ENCODE measurements around the gene KAT14.

- no peak for TF ChIP-seq POLR2A (IDR thresholded peaks at IDR 0.05)
- TF ChIP-seq, protein P1, sequence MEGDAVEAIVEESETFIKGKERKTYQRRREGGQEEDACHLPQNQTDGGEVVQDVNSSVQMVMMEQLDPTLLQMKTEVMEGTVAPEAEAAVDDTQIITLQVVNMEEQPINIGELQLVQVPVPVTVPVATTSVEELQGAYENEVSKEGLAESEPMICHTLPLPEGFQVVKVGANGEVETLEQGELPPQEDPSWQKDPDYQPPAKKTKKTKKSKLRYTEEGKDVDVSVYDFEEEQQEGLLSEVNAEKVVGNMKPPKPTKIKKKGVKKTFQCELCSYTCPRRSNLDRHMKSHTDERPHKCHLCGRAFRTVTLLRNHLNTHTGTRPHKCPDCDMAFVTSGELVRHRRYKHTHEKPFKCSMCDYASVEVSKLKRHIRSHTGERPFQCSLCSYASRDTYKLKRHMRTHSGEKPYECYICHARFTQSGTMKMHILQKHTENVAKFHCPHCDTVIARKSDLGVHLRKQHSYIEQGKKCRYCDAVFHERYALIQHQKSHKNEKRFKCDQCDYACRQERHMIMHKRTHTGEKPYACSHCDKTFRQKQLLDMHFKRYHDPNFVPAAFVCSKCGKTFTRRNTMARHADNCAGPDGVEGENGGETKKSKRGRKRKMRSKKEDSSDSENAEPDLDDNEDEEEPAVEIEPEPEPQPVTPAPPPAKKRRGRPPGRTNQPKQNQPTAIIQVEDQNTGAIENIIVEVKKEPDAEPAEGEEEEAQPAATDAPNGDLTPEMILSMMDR (IDR thresholded peaks at IDR 0.05) = no peak
- no peak for TF ChIP-seq POLR2AphosphoS5 (IDR thresholded peaks at IDR 0.05)
Observed at GRCh38 chr20:18188434-18188833, 50.8 kb downstream of the KAT14 start.

Data from prostate gland (tissue), 2 donors.